NB4 (cell line): ENCODE data around the gene MAST1.

Experiments used
- DNase-seq: peaks from one replicate; pipeline ENCODE4 v3.0.0; 2010; ENCODE audit warnings: low read depth
- H3K4me3 ChIP-seq: one replicate; pipeline ENCODE4 v1.5.1; 2011; ENCODE audit warnings: mild to moderate bottlenecking, low read depth, low read length, moderate library complexity
- MYC ChIP-seq: IDR thresholded peaks from 2 replicates; pipeline ENCODE4 v1.6.1; 2011; ENCODE audit warnings: low read depth, low read length
- POLR2A ChIP-seq: IDR thresholded peaks from 2 replicates; pipeline ENCODE4 v1.6.1; 2011; ENCODE audit warnings: mild to moderate bottlenecking; ENCODE audit not compliant: insufficient read length; ENCODE audit errors: extremely low read depth
- TF ChIP-seq, protein P1 (sequence below): IDR thresholded peaks from one replicate; pipeline ENCODE4 v1.5.1; 2012; ENCODE audit warnings: low read depth, low read length
- TF ChIP-seq, protein P2 (sequence below): IDR thresholded peaks from 2 replicates; pipeline ENCODE4 v1.6.1; 2011; ENCODE audit warnings: low read depth, low read length

MAST1 gene

GRCh38 chr19:12791345-12792050, 46.8 kb upstream of the MAST1 start, which contains the start of gene JUNB:
TSS of gene JUNB (plus strand) at chr19:12791486. CDS start at chr19:12791772, 286 bp downstream.
- peak; percentile 98 for DNase-seq
- peak; percentile 100 for TF ChIP-seq POLR2A
- TF ChIP-seq, protein P1, sequence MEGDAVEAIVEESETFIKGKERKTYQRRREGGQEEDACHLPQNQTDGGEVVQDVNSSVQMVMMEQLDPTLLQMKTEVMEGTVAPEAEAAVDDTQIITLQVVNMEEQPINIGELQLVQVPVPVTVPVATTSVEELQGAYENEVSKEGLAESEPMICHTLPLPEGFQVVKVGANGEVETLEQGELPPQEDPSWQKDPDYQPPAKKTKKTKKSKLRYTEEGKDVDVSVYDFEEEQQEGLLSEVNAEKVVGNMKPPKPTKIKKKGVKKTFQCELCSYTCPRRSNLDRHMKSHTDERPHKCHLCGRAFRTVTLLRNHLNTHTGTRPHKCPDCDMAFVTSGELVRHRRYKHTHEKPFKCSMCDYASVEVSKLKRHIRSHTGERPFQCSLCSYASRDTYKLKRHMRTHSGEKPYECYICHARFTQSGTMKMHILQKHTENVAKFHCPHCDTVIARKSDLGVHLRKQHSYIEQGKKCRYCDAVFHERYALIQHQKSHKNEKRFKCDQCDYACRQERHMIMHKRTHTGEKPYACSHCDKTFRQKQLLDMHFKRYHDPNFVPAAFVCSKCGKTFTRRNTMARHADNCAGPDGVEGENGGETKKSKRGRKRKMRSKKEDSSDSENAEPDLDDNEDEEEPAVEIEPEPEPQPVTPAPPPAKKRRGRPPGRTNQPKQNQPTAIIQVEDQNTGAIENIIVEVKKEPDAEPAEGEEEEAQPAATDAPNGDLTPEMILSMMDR = no peak
- TF ChIP-seq, protein P2, sequence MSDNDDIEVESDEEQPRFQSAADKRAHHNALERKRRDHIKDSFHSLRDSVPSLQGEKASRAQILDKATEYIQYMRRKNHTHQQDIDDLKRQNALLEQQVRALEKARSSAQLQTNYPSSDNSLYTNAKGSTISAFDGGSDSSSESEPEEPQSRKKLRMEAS = peak; percentile 90; the same call in 1 of the 2 replicates
- TF ChIP-seq MYC = peak; percentile 46; the same call in 1 of the 2 replicates
- peak within 1 kb of the TSS; percentile 78 for H3K4me3 ChIP-seq

- DNase-seq = peak; percentile 88
Measured at GRCh38 chr19:12792051-12792852, 46.1 kb upstream of the MAST1 start.

GRCh38 chr19:12792853-12793289, 45.4 kb upstream of the MAST1 start:
- no peak for TF ChIP-seq MYC
- TF ChIP-seq, protein P2 = no peak
- TF ChIP-seq, protein P1 = no peak
- TF ChIP-seq POLR2A = no peak
- peak overlapping the region; percentile 78 for H3K4me3 ChIP-seq
- DNase-seq = no peak

More at GRCh38 chr19:12792051-12792852, 46.1 kb upstream of the MAST1 start:
- TF ChIP-seq, protein P2 = peak; percentile 77
- TF ChIP-seq, protein P1 = no peak
- TF ChIP-seq POLR2A = peak; percentile 48
- TF ChIP-seq MYC = peak; percentile 70; the same call in 1 of the 2 replicates
- H3K4me3 ChIP-seq = peak overlapping the region; percentile 78

- DNase-seq = peak; percentile 91
- H3K4me3 ChIP-seq = peak overlapping the region; percentile 78
- TF ChIP-seq, protein P2 = peak; percentile 62
- TF ChIP-seq, protein P1 = no peak
- TF ChIP-seq MYC (peak; percentile 46), POLR2A (peak; percentile 77)
Measured at GRCh38 chr19:12793290-12794195, 44.8 kb upstream of the MAST1 start.
